Thoracic aorta (tissue), 2 donors: Measurements from ENCODE around the gene RAB1A. TPM values are rescaled to one million over a fixed set of nuclear protein-coding genes. Genes with fewer than 3 reads are reported as not detected.

Experiments used
- ATAC-seq: fragments of 150-250 bp; one replicate; pipeline ENCODE4 v1.8.0; 2017; ENCODE audit warnings: low read depth; ENCODE audit not compliant: insufficient number of reproducible peaks, low FRiP score
- DNase-seq: peaks from one replicate; pipeline ENCODE4 v3.0.0-alpha.2; 2020; ENCODE audit warnings: low spot score
- H3K27ac ChIP-seq, 2 donors: fragments of 200-600 bp; sonication (generic); 1 replicate in 1 of 2; 2 replicates in 1 of 2; pipeline ENCODE4 v1.5.1; 2016; ENCODE audit warnings: mild to moderate bottlenecking in 2 of 2, moderate library complexity in 2 of 2
- H3K27me3 ChIP-seq: fragments of 200-600 bp; sonication (generic); replicated peaks from 2 replicates; pipeline ENCODE4 v1.6.0; 2016; ENCODE audit warnings: mild to moderate bottlenecking; ENCODE audit not compliant: insufficient read depth
- H3K36me3 ChIP-seq: fragments of 200-600 bp; sonication (generic); one replicate; pipeline ENCODE4 v1.5.1; 2016
- H3K4me1 ChIP-seq, 2 donors: fragments of 200-600 bp; sonication (generic); 1 replicate in 1 of 2; 2 replicates in 1 of 2; pipeline versions ENCODE4 v1.5.1 to v1.6.0; 2016; ENCODE audit warnings: low read depth in 2 of 2, mild to moderate bottlenecking in 1 of 2; ENCODE audit not compliant: control insufficient read depth in 1 of 2
- H3K4me3 ChIP-seq: fragments of 200-600 bp; sonication (generic); 2 replicates; pipeline ENCODE4 v1.5.1; 2016; ENCODE audit warnings: mild to moderate bottlenecking
- H3K9me3 ChIP-seq: fragments of 200-600 bp; sonication (generic); 2 replicates; pipeline ENCODE4 v1.5.1; 2016
- CTCF ChIP-seq: fragments of 200-600 bp; sonication (generic); IDR thresholded peaks from one replicate; pipeline ENCODE4 v1.5.1; 2019; ENCODE audit warnings: antibody characterized with exemption
- total RNA-seq, 2 donors: library from RNA; depleted of rRNA; stranded (reverse); fragments of >200 nt; gene quantifications; one replicate each; pipeline versions ENCODE4 v1.1.0 to v1.2.3, GENCODE V29; 2016

RAB1A gene
- total RNA-seq, 2 donors from 2014 or later = 80.7 to 88.5 TPM

DNA sequence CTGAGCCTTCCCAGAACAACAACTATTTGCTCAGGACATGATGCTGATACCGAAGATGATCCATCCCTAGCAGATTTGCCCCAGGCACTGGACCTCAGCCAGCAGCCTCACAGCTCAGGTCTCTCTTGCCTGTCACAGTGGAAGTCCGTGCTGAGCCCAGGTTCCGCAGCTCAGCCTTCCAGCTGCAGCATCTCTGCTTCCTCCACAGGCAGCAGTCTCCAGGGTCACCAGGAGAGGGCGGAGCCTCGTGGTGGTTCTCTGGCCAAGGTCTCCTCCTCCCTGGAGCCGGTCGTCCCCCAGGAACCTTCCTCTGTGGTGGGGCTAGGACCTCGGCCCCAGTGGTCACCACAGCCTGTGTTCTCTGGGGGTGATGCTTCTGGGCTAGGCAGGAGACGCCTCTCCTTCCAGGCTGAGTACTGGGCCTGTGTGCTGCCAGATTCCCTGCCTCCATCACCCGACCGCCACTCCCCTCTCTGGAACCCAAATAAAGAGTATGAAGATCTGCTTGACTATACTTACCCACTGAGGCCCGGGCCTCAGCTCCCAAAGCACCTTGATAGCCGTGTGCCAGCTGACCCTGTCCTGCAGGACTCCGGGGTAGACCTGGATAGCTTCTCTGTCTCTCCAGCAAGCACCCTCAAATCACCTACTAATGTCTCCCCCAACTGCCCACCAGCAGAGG, 58.3 kb downstream of the RAB1A start:
- Histone ChIP-seq H3K9me3 (no peaks in the 10 kb centered on the region), H3K27me3 (no peaks in the 10 kb centered on the region), H3K36me3 (peaks cover 25% of the 10 kb centered on the region), H3K27ac (no peak overlapping the region), H3K4me3 (no peak overlapping the region), H3K4me1 (peaks cover 50 to 63% of the 10 kb centered on the region in 2 donors)
- no peak for TF ChIP-seq CTCF
- no peak for ATAC-seq
- no peak for DNase-seq

DNA sequence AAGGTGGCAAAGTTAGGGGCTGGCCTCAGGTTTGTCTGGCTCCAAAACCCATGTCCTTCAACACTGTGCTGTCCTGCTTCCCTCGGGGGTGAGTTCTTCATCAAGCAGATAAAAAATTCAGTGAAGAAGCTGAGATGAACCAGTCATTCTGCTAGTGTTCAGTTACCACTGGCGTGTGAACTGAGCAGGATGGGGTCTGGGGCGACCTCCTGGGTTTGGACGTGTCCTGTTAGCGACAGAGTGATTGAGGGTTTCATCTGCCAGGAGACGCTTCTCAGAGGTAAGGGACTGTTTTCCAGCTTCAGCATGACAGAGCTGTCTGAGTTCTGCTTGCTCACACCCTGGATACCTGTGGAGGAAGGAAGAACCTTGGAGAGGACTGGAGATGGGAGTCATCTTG, 59.0 kb downstream of the RAB1A start:
- DNase-seq (no peak), ATAC-seq (no peak)
- Histone ChIP-seq H3K4me1 (peaks cover 43 to 59% of the 10 kb centered on the region in 2 donors), H3K27ac (peak overlapping the region; percentile 52 to 57), H3K4me3 (no peak overlapping the region), H3K9me3 (no peaks in the 10 kb centered on the region), H3K36me3 (peaks cover 25% of the 10 kb centered on the region), H3K27me3 (no peaks in the 10 kb centered on the region)
- TF ChIP-seq CTCF = no peak

- TF ChIP-seq CTCF = peak; percentile 10
- Histone ChIP-seq H3K36me3 (peaks cover 25% of the 10 kb centered on the region), H3K9me3 (no peaks in the 10 kb centered on the region), H3K27me3 (no peaks in the 10 kb centered on the region), H3K27ac (peak overlapping the region; percentile 52 to 57), H3K4me1 (peaks cover 42 to 59% of the 10 kb centered on the region in 2 donors), H3K4me3 (no peak overlapping the region)
- DNase-seq (no peak), ATAC-seq (no peak)
Observed at GRCh38 chr2:65070172-65070830, 59.6 kb downstream of the RAB1A start.

GRCh38 chr2:65069439-65069824, 60.5 kb downstream of the RAB1A start:
- Histone ChIP-seq H3K4me1 (peaks cover 40 to 59% of the 10 kb centered on the region in 2 donors), H3K9me3 (no peaks in the 10 kb centered on the region), H3K27me3 (no peaks in the 10 kb centered on the region), H3K36me3 (peaks cover 25% of the 10 kb centered on the region), H3K27ac (peak overlapping the region; percentile 52 to 57), H3K4me3 (no peak overlapping the region)
- ATAC-seq (no peak), DNase-seq (no peak)
- no peak for TF ChIP-seq CTCF

DNA sequence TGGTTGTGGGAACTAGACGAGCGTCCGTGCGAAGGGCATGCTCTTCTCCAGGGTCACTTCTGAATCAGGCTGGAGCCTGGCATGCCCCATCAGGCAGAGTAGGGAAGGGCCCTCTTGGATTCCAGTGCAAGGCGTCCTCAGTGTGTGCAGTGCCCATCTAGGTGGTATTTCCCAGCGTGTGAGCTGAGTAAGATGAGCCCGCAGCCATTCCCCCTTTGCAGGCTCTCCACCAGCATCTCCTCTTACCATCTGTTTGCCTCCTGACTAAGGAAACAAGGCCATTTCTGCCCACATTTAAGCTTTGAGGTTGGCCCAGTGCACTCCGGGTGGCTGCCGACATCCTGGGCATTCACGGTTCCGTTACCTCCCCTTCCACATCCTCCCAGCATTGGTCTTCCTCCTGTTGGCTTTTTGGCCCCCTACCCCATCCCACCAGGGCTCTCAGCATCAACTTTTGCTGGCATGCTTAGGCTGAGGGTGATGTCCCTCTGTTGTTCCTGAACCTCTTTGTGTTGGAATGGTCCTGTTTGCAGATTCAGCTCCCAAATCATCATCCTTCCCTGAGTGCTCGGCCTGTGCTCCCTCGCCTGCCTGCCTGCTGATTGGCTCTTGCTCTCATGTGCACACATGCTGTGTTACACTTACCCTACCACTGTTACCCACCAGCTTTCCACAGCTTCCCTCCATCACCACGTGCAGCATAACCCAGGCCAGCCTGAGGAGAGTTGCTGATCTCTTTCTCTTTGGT, 61.9 kb downstream of the RAB1A start:
- Histone ChIP-seq H3K9me3 (no peaks in the 10 kb centered on the region), H3K27me3 (no peaks in the 10 kb centered on the region), H3K4me3 (no peak overlapping the region), H3K27ac (peak overlapping the region in 1 of 2 donors; percentile 57), H3K4me1 (peaks cover 46 to 60% of the 10 kb centered on the region in 2 donors), H3K36me3 (peaks cover 21% of the 10 kb centered on the region)
- no peak for ATAC-seq
- DNase-seq = no peak
- no peak for TF ChIP-seq CTCF
